GM18909 (cell line): ENCODE measurements around the gene DAB1.

ENCODE experiments used
- ATAC-seq: cut with Tn5 transposase; IDR thresholded peaks from one replicate; pipeline ENCODE4 v1.9.1; 2021; ENCODE audit warnings: mild to moderate bottlenecking; ENCODE audit not compliant: unreplicated experiment, poor library complexity

The DAB1 gene

GRCh38 chr1:57423656-57424211 is at the start of gene DAB1:
TSS of gene DAB1 (minus strand) at chr1:57424060. CDS start at chr1:57291030, 133,030 bp downstream.
- no peak for ATAC-seq

- no peak for ATAC-seq
Observed at GRCh38 chr1:57473448-57473847, 49.6 kb upstream of the DAB1 start.

- no peak for ATAC-seq
Observed at GRCh38 chr1:57471995-57472394, 48.1 kb upstream of the DAB1 start.

GRCh38 chr1:57470036-57470435 is 46.2 kb upstream of the DAB1 start:
- no peak for ATAC-seq

DNA sequence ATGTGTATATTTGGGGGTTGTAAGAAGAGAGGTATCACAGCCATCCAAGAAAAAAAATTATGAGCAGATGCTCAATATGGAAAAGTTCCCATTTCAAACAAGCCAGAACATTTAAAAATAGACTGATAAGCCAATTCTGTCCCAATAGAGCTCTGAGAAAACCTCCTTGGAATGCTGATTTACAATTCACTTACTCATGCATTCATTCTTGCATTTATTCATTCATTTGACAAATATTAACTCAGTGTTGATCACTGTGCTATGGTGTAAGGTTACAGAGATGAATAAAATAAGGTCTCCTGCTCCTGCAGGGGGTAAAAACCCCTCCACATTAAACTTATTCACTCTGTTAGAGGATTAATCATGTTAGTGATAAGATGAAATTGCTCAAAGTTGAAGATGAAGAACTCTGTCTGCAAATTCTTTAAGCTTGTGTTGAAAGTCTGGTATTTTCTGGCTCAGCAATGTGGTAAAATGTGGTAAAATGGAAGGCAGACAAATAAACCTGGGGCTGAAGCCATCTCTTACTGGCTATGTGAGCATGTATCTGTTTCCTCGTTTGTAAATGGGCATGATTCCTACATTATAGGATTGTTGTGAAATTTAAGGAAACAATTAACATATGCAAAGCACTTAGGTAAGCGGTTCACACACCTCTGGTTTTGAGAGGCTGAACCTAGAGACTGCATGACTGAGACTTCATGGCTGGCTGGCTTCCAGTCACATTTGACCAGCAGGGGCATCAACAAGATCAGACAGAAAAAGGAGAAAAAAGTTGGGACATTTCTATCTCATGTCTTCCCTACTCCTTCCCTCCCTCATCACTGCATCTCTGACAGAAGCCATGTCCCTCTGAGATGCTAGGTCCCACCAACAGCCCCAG is 45.0 kb upstream of the DAB1 start:
- ATAC-seq = no peak

GRCh38 chr1:57467830-57468229 is 44.0 kb upstream of the DAB1 start:
- no peak for ATAC-seq

DNA sequence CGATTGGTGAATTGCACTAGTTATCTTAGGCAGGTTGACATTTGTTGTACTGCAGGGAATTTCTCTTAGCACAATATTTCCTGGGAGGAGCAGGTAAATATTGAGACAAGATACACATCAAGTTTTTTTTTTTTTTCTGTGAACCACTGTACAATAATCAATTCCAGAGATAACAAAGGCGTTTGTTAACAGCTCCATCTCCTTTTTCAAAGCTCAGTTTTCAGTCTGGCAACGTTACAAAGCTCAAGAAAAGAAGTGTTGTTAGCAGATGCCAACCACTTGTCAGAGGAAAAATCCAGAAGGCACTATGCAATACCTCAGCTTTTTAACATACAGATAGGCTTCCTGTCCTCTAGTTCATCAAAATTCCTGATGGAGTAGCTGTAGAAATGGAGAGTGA is 40.9 kb upstream of the DAB1 start:
- no peak for ATAC-seq

DNA sequence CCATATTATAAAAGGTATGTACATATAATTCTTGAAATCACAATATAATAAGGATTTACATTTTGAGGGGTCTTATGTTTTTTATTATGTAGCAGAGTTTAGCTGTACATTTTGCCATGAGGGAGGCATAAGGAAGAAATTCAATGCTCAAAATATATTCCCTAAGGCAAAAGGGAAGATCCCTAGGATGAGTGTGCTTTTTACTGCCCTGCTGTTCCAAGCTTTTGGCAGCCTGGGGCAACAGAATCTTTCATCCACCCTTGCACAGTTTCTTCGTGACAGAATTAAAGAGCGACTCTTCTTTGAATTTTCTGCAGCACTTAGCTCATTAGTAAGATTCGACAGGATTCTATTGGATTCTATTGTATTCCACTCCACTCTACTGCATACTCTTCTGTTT is 39.5 kb upstream of the DAB1 start:
- ATAC-seq = no peak

- ATAC-seq = no peak
Observed at GRCh38 chr1:57461405-57461804, 37.5 kb upstream of the DAB1 start.

DNA sequence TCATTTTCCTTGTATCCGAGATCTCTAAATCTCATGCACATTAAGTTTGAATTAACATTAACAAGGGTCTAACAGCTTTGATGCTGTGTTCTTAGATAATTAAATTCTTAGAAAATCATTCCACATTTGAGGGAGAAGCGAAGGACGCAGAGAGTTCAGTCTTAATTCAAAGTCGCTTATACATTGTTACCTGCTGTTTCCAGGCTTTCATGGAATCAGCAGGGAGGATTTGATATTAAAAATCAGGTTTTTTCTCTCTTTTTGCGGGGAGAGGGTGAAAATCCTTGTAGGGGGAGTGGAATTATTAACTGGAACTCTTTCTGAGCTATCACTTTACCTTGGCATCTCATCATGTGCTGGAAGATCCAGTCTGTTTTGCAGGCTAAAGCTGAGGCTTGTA is 27.7 kb upstream of the DAB1 start:
- ATAC-seq = no peak

GRCh38 chr1:57450981-57451380 is 27.1 kb upstream of the DAB1 start:
- ATAC-seq = no peak

GRCh38 chr1:57447551-57447950 is 23.7 kb upstream of the DAB1 start:
- ATAC-seq = no peak

DNA sequence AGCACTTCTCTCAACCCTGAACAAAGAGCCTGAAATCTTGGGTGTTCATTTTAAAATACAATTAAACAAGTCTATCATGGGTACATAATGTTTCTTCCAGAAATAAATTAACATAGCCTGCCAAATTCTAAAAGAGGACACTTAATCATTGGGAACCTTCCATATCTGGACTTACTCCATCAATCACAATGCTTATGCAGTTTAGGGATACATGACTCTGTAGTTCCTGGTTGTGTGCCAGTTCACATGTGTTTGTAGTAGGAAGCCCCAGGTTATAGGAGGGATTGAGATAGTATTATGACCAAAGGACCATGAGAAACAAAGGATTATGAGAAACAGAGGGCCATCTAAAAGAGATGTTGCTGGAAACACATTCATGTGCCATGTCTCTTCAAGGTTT is 19.1 kb upstream of the DAB1 start:
- no peak for ATAC-seq

- ATAC-seq = no peak
Observed at GRCh38 chr1:57440096-57440495, 16.2 kb upstream of the DAB1 start.

- ATAC-seq = no peak
Observed at GRCh38 chr1:57431400-57431799, 7.5 kb upstream of the DAB1 start.

- no peak for ATAC-seq
Observed at GRCh38 chr1:57424231-57425027, 569 bp upstream of the DAB1 start.

DNA sequence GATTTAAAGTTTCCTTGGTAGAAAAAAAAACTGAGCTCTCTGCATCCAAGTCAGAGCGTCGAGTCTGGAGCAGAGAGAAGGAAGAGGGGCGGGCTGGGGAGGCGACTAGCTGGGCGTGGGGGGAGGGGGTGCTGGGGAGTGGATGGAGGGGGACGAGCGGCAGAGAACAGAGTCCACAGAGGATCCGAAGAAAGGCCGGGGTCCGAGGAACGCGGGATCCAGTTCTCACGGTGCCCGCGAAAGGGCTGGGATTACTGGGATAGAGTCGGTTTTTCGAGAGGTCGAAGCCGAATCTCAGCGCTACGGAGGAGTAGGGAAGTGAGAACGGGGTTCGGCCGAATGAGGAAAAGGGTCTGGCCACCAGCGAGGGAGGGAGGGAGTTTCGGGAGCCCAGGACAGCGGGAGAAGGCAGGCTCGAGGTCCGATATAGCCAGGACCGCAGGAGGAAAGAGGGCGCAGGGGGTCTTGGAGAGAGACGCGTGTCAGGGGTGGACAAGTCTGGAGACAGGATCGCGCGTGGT is 665 bp downstream of the DAB1 start:
- no peak for ATAC-seq

- ATAC-seq = no peak
Observed at GRCh38 chr1:57422271-57423134, 1.4 kb downstream of the DAB1 start.

DNA sequence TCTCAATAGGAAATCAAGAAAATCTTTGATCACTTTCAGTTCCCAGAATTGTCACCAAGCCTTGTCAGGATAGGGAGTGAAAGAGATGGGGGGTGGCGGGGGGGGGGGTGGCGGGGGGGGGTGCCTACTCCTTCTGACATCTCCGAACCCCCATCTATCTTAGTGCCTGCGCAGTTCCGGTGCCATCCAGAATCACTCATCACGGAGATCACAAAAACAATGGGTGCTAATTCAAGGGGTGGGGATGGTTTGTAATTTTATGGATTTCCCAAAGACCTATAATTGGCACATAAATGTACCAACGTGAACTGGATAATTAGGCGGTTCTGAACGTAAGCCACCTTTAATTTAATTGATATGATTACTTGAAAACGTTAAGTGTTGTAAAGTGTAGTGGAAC is 2.1 kb downstream of the DAB1 start:
- no peak for ATAC-seq
